ENCODE results near the gene LAMC2.

DNA sequence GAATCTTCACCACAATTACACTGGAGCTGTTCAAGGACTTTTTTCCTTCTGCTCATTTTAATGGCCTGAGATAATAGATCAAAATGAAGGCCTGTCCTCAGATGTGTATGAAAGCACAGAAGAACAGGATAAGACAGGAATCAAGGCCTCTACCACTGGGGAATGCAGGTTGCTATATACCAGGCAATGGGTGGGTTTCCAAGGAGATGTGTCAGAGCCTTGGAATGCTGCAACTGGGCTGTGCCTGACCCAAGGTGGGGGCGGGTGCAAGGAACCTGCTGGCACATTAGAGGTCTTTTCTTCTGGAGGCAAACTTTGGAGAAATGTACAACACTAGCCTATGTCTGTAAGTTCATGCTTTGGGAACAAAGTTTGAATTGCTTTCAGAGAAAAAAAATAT is 21.7 kb upstream of the LAMC2 start:
- TF ChIP-seq EZH2phosphoT487 (IDR thresholded peaks at IDR 0.05; ENCODE audit: low read length) (no peak), EZH2 (optimal IDR thresholded peaks at IDR 0.05; ENCODE audit: low read depth, low read length) (no peak)
- TF ChIP-seq, protein P1, sequence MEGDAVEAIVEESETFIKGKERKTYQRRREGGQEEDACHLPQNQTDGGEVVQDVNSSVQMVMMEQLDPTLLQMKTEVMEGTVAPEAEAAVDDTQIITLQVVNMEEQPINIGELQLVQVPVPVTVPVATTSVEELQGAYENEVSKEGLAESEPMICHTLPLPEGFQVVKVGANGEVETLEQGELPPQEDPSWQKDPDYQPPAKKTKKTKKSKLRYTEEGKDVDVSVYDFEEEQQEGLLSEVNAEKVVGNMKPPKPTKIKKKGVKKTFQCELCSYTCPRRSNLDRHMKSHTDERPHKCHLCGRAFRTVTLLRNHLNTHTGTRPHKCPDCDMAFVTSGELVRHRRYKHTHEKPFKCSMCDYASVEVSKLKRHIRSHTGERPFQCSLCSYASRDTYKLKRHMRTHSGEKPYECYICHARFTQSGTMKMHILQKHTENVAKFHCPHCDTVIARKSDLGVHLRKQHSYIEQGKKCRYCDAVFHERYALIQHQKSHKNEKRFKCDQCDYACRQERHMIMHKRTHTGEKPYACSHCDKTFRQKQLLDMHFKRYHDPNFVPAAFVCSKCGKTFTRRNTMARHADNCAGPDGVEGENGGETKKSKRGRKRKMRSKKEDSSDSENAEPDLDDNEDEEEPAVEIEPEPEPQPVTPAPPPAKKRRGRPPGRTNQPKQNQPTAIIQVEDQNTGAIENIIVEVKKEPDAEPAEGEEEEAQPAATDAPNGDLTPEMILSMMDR (IDR thresholded peaks at IDR 0.05; ENCODE audit: low read length), result no peak

Data from MM.1S (cell line).